M059J (cell line): ENCODE data around the gene KPNA5. TPM values are rescaled to one million over a fixed set of nuclear protein-coding genes. Genes with fewer than 3 reads are reported as not detected.
"Not testable (repeated sequence)": the region's sequence is repeated elsewhere in the genome, so short reads cannot be mapped to it uniquely, and the experiment has no call there.

Source experiments
- DNase-seq: peaks from one replicate; pipeline ENCODE4 v3.0.0-alpha.2; 2012; ENCODE audit warnings: low read depth
- total RNA-seq: library from RNA; depleted of rRNA; stranded (reverse); fragments of >200 nt; shearing (Covaris generic); gene quantifications from 2 replicates; pipeline ENCODE4 v1.2.3, GENCODE V29; 2014

KPNA5 gene
- total RNA-seq, 1 experiment from 2014 or later: 2.9 TPM

DNA sequence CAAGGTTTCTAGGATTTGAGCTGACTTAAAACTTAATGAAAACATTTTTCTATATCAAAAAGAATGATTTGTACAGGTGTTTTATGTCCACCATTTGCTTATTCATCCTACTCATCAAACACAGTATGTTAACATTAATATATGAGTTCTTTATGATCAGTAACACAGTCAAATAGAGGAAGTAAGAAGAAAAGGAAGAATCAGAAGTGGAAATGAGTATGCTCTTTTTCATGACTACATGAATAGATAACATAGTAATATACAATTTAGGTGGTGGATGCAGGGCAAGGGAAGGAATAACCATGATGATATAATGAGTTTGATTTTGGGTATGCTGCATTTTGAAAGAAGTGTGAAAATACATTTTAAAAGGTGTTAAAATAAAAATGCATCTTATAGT, 16.5 kb downstream of the KPNA5 start:
- DNase-seq: no peak

DNA sequence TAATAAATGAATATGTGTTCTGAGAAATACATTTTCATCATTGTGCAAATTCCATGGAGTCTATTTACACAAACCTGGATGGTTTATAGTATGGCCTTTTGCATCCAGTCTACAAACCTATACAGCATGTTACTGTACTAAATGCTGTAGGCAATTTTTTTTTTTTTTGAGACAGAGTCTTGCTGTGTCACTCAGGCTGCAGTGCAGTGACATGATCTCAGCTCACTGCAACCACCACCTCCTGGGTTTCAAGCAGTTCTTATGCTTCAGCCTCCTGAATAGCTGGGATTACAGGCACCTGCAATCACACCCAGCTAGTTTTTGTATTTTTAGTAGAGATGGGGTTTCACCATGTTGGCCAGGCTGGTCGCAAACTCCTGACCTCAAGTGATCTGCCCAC, 22.9 kb downstream of the KPNA5 start:
- not testable (repeated sequence) for DNase-seq

DNA sequence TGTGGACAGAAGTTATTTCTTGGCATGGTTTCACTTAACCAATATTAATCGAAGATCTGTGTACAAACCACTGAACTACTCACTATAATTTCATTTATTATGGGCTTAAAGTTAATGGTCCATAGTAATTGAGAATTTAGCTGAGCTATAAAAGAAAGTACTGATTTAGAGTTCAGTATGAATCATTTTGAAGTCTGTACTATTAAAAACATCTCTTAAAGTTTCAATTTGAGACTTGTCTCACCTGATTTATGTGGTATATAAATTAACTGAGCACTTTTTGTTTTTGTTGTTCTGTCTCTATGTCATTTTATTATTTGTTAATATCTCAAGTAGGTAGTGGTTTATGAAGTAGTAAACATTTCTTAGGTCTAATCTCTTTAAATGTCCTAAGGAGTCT, 24.9 kb downstream of the KPNA5 start:
- no peak for DNase-seq

DNA sequence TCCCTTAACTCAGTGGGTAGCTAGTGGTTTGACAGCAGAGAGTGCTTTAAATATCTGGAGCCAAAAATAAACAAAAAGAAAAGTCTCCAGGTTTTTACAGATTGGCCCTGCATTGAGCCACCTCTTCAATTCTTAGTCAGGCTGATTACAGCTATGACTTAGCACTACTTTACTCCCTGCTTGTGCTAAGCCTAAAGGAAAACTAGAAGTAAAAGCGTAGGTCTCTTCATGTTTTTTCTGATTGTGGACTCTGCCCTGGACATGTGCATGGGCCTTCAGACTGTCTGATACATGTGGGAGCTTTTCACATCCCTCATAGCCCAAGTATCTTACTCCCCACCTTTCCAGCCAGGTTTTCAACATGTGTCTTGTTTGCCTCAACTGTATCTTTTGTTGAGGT, 33.3 kb downstream of the KPNA5 start:
- no peak for DNase-seq

DNA sequence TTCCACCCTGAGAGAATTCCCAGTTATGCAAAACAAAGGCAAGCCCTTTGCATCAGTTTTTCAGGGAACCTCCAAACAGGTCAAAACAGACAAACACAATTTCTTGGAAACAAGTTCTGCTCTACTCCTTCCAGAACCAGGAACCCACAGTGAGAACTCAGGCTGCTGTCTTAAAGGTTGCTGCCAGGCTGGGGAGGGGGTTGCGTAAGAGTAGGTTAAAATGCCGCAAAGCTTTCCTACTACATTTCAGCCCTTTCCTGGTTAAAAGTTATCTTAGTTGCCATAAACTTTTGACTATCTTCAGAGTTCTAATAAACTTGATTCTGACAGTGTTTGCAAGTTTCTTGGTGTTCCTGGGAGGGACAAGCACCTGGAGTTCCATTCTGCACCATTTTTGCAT, 33.8 kb downstream of the KPNA5 start:
- DNase-seq: no peak

DNA sequence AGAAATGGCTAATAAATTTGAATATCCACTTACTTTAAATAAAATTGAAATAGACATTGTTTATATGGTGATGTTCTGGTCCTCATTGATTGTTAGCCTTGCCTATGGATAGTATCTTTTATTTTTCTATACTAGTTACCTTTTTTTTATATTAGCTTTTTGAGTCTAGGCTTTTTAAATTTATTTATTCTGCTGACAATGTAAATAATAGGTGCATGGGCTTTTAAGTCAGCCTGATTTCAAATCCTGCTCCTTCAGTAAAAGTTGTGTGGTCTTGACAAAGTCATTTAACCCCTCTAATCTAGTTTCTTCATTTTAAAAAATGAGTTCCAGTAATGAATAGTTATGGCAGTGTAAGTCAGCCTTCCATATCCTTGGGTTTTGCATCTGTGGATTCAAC, 45.9 kb downstream of the KPNA5 start:
- DNase-seq: no peak

DNA sequence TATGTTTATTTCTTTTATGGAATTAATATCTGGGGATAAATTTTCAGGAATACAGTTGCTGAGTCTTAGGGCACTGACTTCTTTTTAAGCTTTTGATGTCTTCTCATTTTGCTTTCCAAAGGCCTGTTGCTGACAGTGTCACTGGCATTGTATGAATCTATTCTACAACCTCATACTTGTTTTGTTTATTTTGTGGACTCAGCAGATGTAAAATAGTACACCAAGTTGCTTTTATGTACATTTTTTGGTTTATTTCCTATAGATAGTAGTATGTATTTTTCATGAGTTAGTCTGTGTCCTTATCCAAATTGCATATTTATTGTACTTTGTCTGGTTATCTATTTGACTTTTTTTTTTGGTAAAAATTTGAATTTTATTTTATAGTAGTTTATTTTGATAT, 49.5 kb downstream of the KPNA5 start:
- DNase-seq: no peak

DNA sequence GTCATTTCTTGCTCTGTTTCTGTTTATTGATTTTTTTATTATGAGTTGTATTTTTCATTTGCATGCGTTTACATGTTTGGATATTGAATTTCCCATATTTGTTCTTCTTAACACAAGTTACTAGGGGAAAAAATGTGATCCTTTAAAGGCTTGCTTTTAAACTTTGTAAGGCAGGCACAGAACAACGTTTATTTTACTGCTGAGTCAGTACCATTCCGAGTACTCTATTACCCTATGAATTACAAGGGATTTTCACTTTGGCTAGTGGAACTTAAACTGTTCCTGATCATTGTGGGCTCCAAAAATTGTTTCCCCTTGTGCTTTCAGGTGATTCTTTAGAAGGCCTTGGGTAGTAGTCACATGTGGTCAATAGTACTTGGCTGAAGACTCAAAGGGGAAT, 56.0 kb downstream of the KPNA5 start:
- no peak for DNase-seq

DNA sequence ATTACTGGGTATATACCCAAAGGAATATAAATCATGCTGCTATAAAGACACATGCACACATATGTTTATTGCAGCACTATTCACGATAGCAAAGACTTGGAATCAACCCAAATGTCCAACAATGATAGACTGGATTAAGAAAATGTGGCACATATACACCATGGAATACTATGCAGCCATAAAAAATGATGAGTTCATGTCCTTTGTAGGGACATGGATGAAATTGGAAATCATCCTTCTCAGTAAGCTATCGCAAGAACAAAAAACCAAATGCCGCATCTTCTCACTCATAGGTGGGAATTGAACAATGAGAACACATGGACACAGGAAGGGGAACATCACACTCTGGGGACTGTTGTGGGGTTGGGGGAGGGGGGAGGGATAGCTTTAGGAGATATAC, 59.5 kb downstream of the KPNA5 start:
- DNase-seq: not testable (repeated sequence)

DNA sequence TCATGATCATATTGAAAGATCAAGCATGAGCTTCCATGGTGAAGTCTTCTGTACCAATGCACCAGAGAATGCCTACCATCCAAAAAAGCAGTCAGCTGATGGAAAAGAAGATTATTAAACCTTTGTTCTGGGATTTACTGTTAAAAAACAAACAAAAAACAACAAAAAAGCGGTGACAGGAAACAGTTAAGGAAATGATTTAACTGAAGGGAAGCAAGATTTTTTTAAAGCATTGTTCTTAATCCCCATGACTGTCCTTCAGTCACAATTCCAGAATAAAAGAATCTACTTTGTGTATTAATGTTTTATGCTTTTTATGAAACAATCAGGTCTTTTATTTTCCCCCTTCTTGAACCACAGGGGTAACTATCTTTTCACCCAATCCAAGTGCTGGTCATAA, 60.6 kb downstream of the KPNA5 start:
- no peak for DNase-seq

DNA sequence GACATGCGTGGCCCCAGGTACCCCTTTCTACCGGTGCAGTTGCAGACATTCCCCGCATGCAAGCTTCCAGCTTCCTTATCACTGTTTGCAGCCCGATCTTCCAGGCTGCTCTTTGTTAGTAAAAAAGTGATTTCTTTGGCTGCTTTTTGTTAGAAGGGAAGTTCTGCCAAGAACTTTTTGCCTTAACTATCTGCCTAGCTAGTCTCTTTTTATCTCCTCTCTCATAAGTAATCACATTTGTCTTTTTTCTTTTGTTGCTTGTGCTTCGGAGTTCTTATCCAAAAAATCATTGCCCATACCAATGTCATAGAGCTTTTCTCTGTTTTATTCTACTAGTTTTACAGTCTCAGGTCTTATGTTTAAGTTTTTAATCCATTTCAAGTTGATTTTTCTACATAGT, 64.2 kb downstream of the KPNA5 start:
- DNase-seq: no peak

DNA sequence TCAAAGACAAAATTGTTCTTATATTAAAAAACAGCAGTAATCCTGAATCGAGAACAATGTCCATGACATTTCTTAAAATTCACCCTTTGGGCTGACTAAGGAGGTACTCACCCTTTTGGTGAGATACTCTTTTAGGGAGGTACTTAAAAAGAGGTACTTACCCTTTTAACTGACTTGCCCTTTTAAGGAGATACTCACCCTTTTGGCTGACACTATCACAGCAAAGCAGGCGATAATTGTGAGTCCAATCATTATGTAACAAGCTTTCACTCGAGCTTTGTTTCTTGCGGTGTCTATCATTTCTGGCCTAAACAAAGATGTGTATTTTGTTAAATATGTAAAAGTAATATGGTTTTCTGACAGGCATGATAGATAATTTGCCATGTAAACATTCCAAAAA, 80.8 kb downstream of the KPNA5 start:
- DNase-seq: no peak

DNA sequence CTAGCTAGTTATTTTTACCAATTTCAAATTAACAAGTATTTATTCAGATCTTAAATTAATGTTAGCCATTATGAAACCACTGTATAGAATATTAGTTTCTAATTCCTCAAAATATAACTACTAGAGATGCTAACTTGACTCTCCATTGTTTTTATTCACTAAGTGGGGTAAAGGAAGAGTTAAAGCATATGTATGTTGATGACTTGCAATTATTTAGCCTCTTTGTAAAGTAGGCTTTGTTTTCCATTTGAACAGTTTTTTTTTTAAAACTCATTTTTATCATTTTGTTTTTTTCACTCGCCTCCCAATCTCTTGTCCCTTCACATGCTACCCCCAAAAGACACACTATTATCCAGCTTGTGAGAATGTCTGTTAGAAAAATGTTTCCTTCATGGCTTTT, 81.2 kb downstream of the KPNA5 start:
- DNase-seq: no peak

DNA sequence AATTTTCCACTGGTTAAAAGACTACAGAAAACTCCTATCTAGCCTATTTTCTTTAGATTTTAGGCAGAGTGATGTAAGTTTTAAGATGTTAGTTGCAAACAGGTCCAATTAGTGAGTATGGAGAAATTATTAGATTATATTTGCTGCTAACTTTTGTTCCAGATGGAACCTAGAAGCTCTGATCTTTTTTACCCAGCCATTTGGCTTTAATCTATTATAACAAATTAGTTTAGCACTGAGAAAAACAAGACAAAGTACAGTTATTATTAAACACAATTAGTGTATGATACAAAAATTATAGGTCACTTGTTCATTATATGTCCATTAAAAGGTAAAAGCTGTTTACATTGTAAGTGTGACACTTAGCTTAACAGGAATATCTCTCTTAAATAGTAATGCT, 82.0 kb downstream of the KPNA5 start:
- no peak for DNase-seq

DNA sequence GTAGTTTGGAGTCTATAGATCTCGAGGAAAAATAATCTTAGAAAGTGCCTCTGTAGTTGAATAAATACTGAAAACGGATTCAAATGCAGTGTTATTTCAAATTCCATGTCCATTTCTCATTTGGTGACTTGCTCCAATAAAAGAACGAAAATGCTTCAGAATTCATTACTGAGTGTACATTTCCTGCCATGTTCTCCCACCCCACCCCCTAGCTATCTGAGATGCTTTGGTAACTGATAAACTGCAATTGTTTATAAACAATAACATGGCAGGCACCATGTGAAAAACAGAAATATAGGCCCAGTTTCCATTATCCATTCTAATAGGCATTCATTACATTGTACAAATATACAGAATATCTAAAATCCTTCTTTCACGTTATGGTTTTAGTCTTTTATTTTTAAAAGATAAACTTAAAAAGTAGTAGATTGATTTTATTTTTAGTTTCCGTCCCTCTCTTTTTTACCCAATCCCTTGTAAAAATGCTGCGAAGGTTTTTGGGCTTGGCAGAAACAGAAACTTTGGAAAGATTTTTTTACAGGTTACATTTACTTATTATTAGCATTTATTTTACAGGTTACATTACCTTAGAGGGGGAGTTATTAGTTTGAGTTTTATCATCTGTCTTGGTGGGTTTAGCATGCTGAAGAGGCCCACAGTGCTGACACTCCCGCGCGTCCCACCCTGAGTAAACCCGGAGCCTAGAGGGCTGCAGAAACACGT, 83.1 kb downstream of the KPNA5 start:
- DNase-seq: no peak

DNA sequence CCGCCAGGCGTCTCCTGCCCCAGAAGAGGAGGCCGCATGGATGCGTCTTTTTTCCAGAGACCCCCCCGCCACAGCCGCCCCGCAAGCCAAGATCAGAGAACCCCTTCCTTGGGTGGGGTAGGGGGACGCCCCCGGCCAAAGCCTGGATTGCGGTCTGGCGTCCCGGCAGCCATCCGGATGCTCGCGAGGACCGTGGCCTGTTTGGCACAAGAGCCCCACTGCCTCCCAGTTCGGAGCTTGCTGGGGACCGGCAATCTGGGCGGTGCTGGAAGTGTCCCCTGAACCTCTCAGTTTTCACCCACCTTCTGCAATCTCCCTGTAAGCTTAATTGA, 83.6 kb downstream of the KPNA5 start:
- DNase-seq: no peak

DNA sequence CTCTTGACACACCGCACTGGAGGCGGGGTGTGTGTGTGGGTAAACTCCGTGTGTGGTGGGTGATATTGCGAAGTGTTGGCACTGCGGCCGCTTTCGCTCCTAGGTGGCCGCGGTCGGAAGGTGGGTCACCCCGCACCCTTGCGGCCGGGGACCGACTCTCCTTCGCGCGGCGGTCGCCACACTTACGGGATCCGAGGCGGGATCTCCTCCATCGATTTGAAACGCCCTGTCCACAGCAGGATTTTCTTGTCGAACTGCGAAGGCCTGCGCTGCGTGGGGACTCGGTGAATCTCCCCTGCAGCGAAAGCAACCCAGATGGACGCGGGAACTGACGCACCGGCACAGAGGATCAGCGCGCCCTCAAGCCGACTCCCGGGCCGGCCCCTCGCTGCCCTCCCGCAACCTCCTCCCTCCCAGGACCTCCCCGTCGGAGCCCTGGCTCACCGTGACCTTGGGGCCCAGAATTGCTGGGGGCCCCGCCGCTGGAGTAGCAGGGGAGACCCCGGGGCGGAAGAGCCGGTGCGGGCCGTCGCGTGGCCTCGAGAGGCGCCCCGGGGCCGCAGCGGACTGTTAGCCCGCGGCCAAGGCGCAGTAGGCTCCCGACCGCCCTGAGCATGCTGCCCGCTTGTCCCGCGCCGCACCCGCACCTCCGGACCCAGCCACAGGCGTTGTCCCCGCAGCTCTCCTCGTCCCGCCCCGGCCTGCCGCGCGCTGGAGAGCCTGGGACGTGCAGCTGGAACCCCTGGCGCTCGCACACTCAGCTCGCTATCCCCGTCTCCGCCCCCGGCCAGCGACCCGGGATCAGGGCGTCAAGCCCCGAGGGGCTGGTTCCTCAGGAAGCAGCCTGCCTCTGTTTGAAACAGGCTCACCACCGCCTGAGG, 84.2 kb downstream of the KPNA5 start, which contains the start of gene FAM162B:
FAM162B (minus strand) TSS at position 759 of the 881 bp plus-strand sequence; CDS start at position 616, 143 bp downstream.
- DNase-seq: no peak

DNA sequence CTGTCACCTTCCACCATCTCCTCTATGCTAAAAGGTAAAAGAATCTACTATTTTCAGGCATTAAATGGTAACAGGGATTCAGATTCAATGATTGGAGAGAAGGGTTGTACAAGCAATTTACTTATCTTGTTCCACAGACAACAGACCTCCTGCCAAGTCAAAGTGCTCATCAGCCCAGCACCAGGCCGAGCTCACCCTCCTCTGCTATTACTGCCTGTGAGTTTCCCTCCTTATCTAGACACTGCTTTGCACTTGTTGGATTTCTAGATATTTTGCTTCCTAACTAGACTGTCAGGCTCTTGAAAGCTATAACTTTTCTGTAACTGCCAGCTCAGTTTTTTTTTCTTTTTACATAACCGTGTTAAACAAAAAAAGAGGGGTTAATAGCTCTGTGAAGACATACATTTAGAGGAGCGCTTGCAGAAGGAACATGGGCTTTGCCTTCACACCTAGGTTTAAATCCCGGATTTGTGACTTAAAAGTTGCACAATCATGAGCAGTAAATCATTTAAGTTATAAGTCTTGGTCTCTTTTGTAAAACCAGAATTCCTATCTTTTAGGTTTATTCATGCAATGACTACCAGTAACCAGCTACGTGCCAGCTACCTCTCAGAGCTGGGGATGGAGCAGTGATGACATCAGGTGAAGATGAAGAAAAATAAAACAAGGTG, 85.6 kb downstream of the KPNA5 start:
- DNase-seq: no peak

DNA sequence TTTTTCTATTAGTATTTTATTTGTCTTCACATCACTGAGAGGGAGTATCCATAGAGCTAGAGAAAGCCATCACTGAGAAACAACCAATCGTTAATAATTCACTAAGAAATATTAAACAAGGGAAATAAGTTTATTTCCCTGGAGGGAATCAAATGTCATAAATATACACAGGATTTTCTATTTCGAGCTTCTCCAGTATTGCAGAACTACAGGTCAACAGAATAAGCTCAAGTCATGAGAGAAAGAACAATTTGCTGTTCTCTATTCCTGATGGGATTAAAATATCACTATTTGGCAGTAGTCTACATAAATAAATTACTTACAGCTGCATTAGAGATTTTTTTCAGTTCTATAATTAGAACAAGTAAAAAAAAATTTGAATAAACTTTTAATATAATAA, 86.7 kb downstream of the KPNA5 start:
- no peak for DNase-seq

DNA sequence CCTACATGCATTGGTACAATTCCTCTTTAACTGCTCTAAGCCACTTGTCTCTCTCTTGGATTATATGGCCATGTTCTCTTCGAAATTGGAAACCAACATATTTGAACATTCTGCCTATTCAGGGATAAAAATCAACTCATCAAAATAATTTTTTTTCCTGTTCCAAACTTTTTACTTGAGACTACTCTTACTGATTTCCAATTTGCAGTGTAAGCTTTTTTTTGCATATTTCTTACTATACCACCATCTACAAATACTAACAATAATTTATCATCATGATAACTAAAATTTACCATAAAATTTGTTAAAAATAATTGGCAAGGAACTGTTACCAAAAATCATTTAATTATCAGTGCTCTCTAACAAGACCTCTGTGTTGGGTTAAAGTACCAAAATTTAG, 91.4 kb downstream of the KPNA5 start:
- DNase-seq: no peak

DNA sequence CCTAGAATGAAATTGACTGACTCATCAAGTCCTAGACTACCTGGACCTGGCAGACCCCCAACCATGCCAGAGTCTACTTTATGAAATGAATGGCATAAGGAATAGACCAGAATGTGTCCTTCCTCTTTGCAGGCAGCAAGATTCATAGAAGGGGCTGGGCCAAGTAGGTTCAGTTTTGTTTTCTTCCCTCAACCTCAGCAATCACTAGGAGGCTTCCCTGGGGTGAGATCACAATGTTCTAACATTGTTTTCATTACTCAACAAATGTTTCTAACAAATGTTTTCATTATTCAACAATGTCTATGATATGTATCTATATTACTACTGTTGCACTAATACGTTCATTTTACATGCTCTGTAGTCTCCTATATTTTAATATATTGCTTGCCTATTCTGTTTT, 92.9 kb downstream of the KPNA5 start:
- no peak for DNase-seq

DNA sequence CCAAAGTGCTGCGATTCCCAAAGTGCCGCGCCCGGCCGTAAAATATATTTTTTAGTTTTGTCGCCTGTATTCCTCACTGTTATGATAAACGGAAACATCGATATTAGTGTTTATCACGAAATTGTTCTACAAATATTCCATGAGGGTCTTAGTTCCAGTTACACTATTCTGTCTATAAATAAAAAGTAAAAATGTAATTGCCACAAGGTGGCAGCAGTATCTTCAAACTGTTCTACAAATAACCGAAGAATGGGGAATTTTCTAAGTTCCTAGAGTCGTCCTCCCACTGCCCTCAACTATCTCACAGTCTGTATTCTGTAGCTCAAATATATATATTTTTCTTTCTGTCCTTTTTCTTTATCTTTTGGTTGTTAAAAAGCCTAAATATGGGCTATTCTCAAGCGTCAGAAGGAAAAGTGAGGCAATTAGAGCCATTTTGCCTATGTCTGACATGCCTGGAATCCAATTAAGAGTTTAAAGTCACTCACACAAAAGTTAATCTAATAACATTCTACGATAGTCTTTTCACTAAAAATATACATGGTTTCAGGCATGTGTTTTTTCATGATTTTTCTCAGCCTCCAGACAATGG, 98.7 kb downstream of the KPNA5 start:
- peak; percentile 29 for DNase-seq
